Ishikawa (cell line): Measurements from ENCODE around the gene SRSF3.

Source experiments
- CEBPB ChIP-seq: IDR thresholded peaks from 2 replicates; pipeline ENCODE4 v1.6.1; 2012
- CREB1 ChIP-seq: IDR thresholded peaks from 2 replicates; pipeline ENCODE4 v1.6.1; 2012; ENCODE audit warnings: low read depth
- EGR1 ChIP-seq: IDR thresholded peaks from 2 replicates; pipeline ENCODE4 v1.6.1; 2012
- EP300 ChIP-seq: IDR thresholded peaks from 2 replicates; pipeline ENCODE4 v1.6.1; 2012; ENCODE audit warnings: borderline replicate concordance
- FOXM1 ChIP-seq: IDR thresholded peaks from 2 replicates; pipeline ENCODE4 v1.6.1; 2012; ENCODE audit warnings: low read depth, borderline replicate concordance
- NFIC ChIP-seq: IDR thresholded peaks from 2 replicates; pipeline ENCODE4 v1.6.1; 2012
- RAD21 ChIP-seq: IDR thresholded peaks from 2 replicates; pipeline ENCODE4 v1.6.1; 2012; ENCODE audit warnings: low read depth
- TAF1 ChIP-seq: IDR thresholded peaks from 2 replicates; pipeline ENCODE4 v1.6.1; 2012; ENCODE audit warnings: low read depth, mild to moderate bottlenecking
- TCF12 ChIP-seq: IDR thresholded peaks from 2 replicates; pipeline ENCODE4 v1.6.1; 2012; ENCODE audit warnings: low read depth
- TEAD4 ChIP-seq: IDR thresholded peaks from 2 replicates; pipeline ENCODE4 v1.6.1; 2012
- YY1 ChIP-seq: IDR thresholded peaks from 2 replicates; pipeline ENCODE4 v1.6.1; 2012; ENCODE audit warnings: low read depth
- ZBTB7A ChIP-seq: IDR thresholded peaks from 2 replicates; pipeline ENCODE4 v1.6.1; 2012; ENCODE audit warnings: low read depth
- TF ChIP-seq, protein P1 (sequence below): IDR thresholded peaks from 2 replicates; pipeline ENCODE4 v1.6.1; 2012
- TF ChIP-seq, protein P2 (sequence below): IDR thresholded peaks from 2 replicates; pipeline ENCODE4 v1.6.1; 2012
- TF ChIP-seq, protein P3 (sequence below): IDR thresholded peaks from 2 replicates; pipeline ENCODE4 v1.6.1; 2012; ENCODE audit warnings: low read depth, mild to moderate bottlenecking

The SRSF3 gene

DNA sequence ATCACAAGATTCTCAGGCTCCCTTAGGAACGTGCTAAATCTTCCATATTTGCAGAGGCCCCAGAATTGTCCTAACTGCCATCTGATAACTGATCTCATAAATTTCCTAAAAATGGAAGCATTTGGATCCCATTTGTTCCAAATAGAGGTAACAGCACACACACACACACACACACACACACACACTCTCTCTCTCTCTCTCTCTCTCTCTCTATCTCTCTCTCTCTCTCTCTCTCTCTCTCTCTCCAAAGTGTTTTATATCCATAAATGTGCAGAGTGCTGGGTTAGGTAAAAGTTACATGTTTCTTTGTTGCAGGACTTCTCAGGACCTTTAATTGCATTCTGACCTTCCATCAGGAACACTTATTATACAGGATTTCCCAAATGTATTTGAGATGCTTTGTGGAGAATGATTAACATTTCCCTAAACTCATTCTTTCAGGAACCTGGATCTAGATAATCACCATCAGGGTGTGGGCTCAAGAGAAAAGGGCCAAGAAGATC lies 38.4 kb upstream of the SRSF3 start:
- TF ChIP-seq, protein P1, sequence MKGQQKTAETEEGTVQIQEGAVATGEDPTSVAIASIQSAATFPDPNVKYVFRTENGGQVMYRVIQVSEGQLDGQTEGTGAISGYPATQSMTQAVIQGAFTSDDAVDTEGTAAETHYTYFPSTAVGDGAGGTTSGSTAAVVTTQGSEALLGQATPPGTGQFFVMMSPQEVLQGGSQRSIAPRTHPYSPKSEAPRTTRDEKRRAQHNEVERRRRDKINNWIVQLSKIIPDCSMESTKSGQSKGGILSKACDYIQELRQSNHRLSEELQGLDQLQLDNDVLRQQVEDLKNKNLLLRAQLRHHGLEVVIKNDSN, result no peak

DNA sequence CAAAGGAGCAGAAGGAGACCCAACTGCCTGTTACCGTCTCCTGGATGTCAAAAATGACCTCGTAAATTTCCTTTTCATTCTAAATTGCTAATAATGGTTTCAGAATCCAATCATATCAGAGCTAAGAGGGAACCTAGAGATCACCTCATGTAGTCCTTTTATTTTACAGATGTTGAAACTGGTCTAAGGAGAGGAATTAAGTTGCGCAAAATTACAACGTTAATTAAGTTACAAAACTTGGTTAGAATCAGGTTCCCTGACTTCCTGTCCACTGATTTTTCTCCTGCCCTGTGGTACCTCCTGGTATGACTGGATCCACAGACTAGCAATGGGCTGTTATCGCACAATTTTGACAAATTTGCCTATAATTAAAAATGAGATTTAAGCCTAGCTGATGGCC lies 37.9 kb upstream of the SRSF3 start:
- TF ChIP-seq YY1 (no peak), EGR1 (no peak), RAD21 (no peak), TCF12 (no peak), CEBPB (no peak), EP300 (no peak), NFIC (no peak), FOXM1 (no peak)
- TF ChIP-seq, protein P2, sequence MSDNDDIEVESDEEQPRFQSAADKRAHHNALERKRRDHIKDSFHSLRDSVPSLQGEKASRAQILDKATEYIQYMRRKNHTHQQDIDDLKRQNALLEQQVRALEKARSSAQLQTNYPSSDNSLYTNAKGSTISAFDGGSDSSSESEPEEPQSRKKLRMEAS, result no peak

DNA sequence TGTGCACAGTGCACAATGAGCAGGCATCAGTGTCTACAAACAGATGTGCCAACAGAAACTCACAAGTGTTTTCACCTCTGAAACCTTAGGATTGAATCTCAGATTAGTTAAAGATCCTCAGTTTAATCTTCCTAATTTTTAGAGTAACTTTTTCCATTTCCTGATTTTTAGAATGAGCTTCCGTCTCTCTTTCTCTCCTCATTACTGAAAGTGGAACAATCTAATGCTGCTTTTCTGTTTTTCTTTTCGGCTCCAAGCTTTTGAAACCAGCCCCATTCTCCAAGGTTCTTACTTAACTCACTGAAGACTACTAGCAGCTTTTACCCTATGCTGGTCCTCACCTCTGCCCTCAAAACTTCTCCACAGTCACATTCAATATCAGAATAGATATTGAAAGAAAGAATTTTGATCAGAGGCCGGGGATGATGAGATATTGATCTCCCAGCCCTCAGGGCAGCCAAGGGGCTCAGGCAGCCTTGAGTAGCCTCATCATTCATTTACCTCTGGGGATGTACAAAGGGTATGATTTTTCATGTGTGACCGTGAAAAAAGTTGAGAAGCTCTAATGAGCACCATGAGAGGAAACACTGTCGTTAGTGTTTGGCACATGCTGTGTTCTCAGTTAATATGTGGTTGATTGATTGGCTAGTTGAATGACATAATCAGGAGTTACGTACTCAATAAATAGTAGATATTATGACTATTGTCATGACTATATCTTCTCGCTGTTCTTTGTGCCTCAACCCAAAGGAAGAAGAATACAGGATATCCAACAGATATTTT lies 35.0 kb upstream of the SRSF3 start:
- TF ChIP-seq CREB1 (no peak), TCF12 (no peak), RAD21 (no peak), TAF1 (no peak), YY1 (no peak), EP300 (no peak), ZBTB7A (no peak), NFIC (no peak), TEAD4 (no peak), CEBPB (no peak), FOXM1 (no peak), EGR1 (no peak)
- TF ChIP-seq, protein P1, result no peak
- TF ChIP-seq, protein P3, sequence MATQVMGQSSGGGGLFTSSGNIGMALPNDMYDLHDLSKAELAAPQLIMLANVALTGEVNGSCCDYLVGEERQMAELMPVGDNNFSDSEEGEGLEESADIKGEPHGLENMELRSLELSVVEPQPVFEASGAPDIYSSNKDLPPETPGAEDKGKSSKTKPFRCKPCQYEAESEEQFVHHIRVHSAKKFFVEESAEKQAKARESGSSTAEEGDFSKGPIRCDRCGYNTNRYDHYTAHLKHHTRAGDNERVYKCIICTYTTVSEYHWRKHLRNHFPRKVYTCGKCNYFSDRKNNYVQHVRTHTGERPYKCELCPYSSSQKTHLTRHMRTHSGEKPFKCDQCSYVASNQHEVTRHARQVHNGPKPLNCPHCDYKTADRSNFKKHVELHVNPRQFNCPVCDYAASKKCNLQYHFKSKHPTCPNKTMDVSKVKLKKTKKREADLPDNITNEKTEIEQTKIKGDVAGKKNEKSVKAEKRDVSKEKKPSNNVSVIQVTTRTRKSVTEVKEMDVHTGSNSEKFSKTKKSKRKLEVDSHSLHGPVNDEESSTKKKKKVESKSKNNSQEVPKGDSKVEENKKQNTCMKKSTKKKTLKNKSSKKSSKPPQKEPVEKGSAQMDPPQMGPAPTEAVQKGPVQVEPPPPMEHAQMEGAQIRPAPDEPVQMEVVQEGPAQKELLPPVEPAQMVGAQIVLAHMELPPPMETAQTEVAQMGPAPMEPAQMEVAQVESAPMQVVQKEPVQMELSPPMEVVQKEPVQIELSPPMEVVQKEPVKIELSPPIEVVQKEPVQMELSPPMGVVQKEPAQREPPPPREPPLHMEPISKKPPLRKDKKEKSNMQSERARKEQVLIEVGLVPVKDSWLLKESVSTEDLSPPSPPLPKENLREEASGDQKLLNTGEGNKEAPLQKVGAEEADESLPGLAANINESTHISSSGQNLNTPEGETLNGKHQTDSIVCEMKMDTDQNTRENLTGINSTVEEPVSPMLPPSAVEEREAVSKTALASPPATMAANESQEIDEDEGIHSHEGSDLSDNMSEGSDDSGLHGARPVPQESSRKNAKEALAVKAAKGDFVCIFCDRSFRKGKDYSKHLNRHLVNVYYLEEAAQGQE, result no peak
- TF ChIP-seq, protein P2, result no peak

DNA sequence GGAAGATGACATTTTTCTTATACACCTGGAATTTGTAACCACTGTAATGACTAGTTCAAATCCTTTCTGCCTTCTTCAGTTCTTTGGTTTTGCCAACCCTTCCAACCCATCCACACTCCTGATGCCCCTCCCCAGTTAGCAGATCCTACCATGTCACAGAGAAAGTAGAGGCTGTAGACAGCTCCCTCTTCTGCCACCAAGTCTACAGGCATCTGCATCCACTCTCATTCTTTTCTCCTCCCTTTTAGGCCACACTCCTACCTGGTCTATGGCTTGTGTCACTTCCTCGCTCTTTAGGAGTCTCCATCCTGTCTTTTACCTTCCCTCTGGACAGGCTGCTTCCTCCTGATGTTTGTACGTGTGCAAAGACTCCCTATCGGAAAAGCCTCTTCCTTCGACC lies 33.3 kb upstream of the SRSF3 start:
- TF ChIP-seq EGR1, result no peak

DNA sequence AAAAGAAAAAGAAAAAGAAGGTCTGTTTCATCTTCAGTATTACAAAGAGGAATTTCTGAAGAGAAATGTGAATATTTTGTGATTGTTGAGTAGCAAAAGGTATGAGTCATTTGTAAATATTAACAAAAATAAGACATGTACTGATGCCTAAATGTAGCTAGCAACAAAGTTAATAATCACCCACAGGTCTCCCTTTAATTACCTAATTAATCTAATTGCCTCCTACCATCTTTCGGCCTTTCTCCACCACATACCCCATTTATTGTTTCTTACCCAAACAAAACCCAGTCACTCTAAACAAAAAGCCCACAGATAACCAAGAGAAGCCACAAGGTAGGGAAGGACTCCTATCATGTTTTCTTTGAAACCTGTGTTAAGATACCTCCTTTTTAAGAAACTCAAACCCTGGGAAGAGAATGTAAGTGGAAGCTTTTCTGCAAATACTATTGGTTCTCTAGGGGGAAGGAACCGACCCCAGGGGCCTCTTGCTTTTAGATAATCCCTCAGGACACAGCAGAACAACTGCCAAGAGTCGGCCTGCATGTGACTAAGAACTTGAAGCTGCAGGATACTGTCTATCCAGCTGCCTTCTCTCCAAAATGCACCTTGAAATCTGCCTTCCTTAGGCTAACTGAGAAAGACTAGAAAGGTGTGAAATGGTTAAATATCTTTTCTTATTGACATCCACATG lies 30.8 kb upstream of the SRSF3 start:
- TF ChIP-seq EP300 (no peak), ZBTB7A (no peak)
- TF ChIP-seq, protein P3, result no peak

DNA sequence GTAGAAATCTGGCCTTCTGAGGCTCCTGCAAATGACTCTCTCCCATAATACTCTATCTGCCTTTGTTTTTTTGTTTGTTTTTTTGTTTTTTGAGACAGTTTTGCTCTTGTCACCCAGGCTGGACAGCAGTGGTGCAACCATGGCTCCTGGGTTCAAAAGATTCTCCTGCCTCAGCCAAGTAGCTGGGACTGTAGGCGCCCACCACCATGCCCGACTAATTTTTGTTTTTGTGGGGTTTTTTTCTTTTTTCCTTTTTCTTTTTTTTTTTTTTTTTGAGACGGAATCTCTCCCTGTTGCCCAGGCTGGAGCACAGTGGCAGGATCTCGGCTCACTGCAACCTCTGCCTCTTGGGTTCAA lies 30.3 kb upstream of the SRSF3 start:
- TF ChIP-seq CEBPB (no peak), RAD21 (no peak), FOXM1 (no peak), ZBTB7A (no peak), NFIC (no peak)
- TF ChIP-seq, protein P2, result no peak

DNA sequence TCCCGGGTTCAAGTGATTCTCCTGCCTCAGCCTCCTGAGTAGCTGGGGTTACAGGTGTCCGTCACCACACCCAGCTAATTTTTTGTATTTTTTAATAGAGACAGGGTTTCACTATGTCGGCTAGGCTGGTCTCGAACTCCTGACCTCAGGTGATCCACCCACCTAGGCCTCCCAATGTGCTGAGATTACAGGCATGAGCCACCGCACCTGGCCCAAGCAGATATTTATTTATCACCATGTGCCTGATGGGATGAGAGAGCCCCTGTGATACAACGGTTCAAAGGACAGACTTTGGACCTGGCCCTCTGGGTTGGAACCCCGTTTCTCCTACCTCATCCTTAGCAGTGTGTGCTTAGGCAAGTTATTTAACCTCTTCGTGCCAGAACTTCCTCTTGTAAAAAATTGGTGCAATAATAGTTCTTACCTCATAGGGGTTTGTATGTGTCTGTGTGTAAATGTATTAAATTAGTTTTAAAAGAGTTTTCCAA lies 27.7 kb upstream of the SRSF3 start:
- TF ChIP-seq TCF12, result no peak
- no peak for TF ChIP-seq EP300
- no peak for TF ChIP-seq YY1
- no peak for TF ChIP-seq TEAD4
- no peak for TF ChIP-seq CEBPB
- TF ChIP-seq, protein P2, result no peak
